GM23248 (cell line): Measurements from ENCODE around the gene CFP.

Experiments
- EZH2 ChIP-seq: fragments of 200-600 bp; sonication (generic); IDR thresholded peaks from 2 replicates; pipeline ENCODE4 v1.6.1; 2018; ENCODE audit warnings: antibody characterized with exemption, mild to moderate bottlenecking; ENCODE audit not compliant: insufficient read depth, poor library complexity, severe bottlenecking
- EZH2phosphoT487 ChIP-seq: fragments of 200-600 bp; sonication (generic); IDR thresholded peaks from 2 replicates; pipeline ENCODE4 v1.6.1; 2018; ENCODE audit warnings: antibody characterized with exemption, moderate library complexity, mild to moderate bottlenecking, low read depth; ENCODE audit not compliant: insufficient read depth

DNA sequence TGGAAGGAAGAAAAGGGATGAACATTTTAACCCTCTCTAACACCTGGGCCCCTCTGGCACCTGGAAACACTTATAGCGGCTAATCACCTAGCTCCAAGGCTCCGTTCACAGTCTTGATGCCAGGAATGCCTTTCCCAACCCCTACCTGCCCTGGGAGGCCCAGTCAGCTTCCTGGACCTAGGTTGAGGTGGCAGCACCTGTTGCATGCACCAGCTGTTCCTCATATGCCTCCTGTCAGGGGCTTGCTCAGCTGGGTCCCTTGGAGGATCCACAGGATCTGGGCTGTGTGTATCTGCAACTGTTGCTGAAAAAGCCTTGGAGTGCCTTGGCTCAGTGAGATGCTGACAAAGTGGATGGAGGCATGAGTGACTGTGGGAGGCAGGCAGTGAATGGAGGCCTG lies 4.4 kb downstream of the CFP start:
- no peak for TF ChIP-seq EZH2
- no peak for TF ChIP-seq EZH2phosphoT487
